Testis (tissue), 2 donors: ENCODE results near the gene CHST2.

Source experiments
- CTCF ChIP-seq, 3 experiments: fragments of 450-650 bp in 2 of 3; fragments of 200-600 bp in 1 of 3; sonication (generic) in 1 of 3; IDR thresholded peaks; one replicate each; pipeline ENCODE4 v1.5.1; 2016 to 2019; ENCODE audit warnings: antibody characterized with exemption in 3 of 3, mild to moderate bottlenecking in 2 of 3, moderate library complexity in 1 of 3
- POLR2A ChIP-seq: fragments of 450-650 bp; IDR thresholded peaks from one replicate; pipeline ENCODE4 v1.6.1; 2017; ENCODE audit warnings: antibody characterized with exemption, mild to moderate bottlenecking, moderate library complexity

- TF ChIP-seq CTCF (IDR thresholded peaks at IDR 0.05) (no peak), POLR2A (no peak)
Measured at GRCh38 chr3:143123353-143123984, 3.9 kb downstream of the CHST2 start.
